Measurements from ENCODE around the gene ZNF683.
A peak's percentile ranks its signal among the peaks of the same experiment; 100 is the strongest.
"Not testable (repeated sequence)": the region's sequence is repeated elsewhere in the genome, so short reads cannot be mapped to it uniquely, and the experiment has no call there.

ZNF683 gene

DNA sequence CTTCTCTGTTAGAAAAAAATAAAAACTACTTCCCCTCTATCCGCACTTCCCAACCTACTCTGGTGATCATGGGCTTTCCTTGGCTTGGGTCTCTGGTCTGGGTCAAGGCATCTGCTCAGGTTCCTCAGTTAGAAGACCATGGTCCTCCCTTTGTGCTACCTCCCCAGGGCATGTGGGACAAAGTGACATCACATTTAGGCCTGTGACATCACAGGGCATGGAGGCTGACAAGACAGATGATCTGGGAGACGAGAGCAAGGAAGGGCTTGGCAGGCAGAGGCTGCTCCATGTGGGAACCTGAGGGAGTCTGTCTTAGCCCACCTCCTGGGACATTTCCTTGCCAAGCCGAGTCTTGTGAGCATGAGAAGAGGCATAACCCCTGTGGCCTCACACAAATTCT lies at the start of gene ZNF683:
Gene ZNF683 (minus strand): TSS at position 140 of the 400 bp plus-strand sequence. CDS start 4,179 bp downstream, outside the sequence.
- DNase-seq (ENCODE audit: low read depth in 2 of 3, low spot score in 1 of 3) = not testable (repeated sequence)

DNA sequence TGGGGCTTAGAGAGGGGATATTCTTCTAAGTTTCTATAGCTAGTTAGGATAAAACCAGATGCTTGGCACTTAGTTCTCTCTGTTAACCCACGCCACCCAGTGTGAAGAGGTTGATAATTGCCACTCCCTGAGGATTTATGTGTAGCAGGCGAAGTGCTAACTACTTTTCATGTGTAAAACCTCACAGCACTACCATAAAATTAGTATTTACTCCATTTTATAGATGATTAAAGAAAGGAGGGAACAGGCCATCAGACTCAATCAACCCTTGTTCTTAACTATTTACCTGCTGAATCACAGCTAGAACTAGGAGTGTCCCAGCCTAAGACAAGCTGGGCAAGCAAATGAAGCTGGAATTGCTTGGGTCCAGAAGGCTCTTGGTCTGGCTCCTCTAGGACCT lies 46.9 kb upstream of the ZNF683 start:
- DNase-seq (ENCODE audit: low read depth in 2 of 3, low spot score in 1 of 3) = no peak

DNA sequence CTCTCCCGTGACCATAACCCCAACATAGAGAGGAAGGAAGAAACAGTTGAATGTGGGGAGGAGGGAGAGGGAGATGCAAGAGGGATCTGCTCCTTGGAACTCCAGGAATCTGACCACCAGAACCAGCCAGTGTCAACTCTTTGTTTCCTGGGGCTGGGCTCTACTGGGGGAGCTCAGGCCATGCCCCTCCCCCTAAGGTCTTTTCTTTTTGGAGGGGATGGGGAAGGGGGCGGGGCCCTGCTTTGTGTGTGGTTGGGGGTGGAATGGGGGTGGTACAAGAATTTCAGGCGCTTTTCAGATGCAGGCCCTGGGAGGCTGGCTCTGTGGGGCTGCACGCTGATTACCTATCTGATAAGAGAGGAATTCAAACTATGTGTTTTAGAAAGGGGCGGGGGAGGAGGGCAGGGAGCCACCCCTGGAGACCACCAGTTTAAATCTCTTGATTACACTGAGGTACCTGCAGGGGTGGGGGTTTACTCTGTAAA lies 46.4 kb upstream of the ZNF683 start:
- DNase-seq (ENCODE audit: low read depth in 2 of 3, low spot score in 1 of 3) = no peak

DNA sequence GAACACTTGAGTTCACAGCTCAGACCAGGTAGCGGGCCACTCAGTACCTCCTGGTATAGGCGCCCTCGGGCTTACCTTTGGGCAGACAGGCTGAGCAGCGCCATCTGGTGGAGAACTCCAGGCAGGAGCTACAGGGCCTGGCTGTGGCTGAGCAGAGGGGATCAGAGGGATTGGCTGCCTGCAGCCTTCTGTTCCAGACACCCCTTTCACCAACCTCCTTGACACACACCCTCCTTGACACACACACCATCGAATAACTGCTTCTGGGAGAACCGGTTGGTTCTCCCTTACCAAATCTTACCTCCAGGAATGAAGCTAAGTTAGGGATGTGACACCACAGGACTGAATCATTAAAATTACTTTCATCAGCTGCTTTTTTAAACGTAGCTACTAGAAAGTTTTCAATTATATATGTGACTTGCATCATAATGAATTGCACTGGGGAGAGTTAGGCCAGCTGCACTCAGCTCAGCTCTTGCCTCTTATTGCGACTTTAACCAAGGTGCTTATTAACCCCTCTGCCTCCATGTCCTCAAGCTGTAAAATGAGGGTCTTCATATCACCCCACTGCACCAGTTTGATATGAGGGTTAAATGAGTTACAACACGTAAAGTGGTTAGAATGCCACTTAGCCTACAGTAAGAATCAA lies 44.7 kb upstream of the ZNF683 start:
- DNase-seq (ENCODE audit: low read depth in 2 of 3, low spot score in 1 of 3) = peak; percentile 70 to 88 (median 75)

DNA sequence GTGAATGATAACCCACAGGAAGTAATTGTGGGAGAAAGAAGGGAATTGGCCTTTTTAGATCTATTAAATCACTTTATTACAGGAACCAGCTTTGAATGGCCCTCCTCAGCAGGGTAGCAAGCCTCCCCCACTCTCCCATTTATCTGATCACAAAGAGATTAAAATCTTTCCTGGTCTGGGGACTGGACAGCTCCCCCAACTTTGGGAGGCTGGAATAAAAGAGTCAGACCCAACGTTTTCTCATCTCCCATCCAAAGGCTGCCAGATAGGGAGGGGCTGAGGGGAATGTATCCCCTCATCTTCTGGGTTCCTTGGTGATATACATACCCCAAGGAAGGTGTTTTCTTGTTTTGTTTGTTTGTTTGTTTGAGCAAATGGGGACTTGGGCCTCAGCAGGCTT lies 40.5 kb upstream of the ZNF683 start:
- DNase-seq (ENCODE audit: low read depth in 2 of 3, low spot score in 1 of 3) = no peak

DNA sequence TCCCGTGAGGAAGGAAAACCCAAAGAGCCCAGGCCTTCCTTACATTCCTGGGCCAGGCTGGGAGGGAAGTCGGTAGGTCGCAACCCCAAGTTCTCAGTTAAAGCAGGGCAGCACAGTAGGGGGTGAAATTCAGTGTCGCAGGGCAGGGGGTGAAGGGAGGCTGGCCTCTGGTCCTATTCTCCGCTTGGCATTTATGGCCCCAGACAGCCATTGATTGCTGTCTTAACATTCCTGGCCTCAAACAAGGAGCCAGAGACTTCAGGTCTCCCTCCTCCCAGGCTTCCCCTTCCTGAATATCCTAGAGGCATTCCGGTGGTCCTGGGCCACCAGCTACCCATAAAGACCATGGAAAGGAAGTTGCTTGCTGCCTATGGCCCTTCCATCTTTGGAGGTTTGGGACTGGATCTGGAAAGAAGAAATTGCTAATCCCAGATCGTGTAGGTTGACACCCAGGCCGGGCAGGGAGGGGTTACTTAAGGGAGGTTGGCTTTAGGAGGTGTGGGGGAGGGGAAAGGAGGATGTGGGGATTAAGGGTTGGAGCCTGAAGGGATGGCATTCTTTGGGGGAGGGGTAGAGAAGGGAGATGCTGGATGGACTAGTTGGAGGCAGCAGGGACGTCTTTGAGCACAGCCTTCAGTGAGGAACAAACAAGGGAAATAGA lies 39.8 kb upstream of the ZNF683 start:
- DNase-seq (ENCODE audit: low read depth in 2 of 3, low spot score in 1 of 3) = no peak

DNA sequence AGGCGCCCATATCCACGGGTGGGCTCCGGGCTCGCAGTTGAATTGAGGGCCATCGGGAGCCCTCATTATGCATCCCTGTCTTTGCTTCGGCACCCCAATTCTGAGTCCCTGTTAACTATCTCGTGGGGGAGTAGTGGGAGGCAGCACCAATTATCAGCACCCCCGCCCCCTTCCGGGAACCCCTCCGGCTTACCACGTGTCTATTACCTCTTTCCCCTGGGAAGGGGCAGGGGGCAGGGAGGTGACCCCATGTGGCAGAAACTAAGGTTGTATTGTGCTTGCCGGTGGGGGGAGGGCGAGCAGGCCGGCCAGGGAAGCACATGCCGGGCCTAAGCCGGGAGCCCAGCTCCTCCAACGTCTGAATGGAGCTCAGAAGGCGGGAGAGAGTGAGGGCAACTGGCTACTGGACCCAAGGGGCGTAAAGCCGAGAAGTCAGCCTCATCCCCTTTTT lies 39.1 kb upstream of the ZNF683 start:
- no peak for DNase-seq (ENCODE audit: low read depth in 2 of 3, low spot score in 1 of 3)

DNA sequence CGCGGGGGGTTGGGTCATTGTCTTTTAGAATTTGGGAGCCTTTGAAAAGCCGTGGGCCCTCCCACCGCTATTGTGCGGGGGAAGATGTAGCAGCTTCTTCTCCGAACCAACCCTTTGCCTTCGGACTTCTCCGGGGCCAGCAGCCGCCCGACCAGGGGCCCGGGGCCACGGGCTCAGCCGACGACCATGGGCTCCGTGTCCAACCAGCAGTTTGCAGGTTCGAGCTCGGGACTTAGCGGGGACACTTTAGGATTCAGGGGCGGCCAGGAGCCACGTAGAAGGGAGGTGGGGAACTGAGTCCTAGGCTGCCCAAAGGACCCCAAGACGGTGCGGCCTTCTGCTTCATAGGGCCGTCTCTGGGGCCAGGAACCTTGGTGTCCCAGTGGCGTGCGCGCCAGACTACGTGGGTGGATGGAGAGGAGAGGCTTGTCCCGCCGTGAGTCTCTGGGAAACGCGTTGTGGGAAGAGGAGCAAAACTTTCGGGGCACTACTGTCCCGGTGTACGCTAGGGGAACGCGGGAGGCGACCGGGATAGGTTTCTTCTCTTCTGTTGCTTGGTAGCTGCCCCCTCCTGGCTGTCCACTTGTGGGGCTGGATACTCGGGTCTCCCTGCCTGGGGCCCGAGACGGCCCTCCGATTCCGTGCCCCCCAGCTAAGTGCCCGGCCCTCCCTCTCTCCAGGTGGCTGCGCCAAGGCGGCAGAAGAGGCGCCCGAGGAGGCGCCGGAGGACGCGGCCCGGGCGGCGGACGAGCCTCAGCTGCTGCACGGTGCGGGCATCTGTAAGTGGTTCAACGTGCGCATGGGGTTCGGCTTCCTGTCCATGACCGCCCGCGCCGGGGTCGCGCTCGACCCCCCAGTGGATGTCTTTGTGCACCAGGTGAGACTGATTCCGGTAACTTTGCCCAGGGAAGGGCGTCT lies 38.4 kb upstream of the ZNF683 start, which contains the start of gene LIN28A:
Gene LIN28A (plus strand): TSS at position 112 of the 918 bp plus-strand sequence. CDS start 75 bp downstream, at position 187.
- DNase-seq (ENCODE audit: low read depth in 2 of 3, low spot score in 1 of 3) = no peak

DNA sequence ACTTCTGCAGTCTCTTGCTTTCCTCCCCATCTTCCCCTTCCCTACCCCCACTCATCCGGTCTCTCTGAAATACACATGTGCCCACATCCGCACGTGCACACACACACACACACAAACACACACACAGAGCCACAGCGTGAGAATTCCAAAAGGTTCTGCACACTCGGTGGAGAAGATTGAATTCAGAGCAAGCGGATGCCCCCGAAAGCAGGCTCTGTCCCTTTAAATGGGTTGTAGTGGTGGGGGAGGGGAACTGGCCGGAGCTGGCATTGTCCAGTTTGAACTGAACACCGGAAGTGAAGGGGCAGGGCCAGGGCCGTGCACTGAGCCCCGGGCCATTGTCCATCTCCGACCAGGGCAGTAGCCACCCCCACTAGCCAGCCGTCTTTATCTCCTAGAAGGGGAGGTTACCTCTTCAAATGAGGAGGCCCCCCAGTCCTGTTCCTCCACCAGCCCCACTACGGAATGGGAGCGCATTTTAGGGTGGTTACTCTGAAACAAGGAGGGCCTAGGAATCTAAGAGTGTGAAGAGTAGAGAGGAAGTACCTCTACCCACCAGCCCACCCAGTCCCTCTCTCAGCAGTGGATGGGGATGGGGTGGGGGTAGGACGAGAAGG lies 36.7 kb upstream of the ZNF683 start:
- no peak for DNase-seq (ENCODE audit: low read depth in 2 of 3, low spot score in 1 of 3)

DNA sequence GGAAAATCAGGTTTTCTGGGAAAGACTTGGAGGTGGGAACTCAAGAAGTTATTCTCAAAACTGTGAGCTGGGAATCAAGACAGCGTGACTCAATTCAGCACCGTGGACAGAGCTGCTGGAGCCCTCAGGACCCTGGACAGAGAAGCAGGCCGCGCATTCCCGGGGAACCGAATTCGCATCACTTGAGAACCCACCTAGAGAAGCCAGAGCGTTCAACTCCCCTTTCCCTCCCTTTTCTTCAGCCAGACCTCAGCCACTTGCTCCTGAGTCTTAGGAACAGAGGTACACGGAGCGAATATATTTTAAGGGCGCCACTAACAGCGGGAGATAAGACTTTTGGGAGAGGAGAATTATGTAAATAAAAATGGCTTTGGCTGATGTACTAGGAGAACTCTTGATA lies 36.1 kb upstream of the ZNF683 start:
- peak; percentile 31 to 72 (median 57) for DNase-seq (ENCODE audit: low read depth in 2 of 3, low spot score in 1 of 3)

DNA sequence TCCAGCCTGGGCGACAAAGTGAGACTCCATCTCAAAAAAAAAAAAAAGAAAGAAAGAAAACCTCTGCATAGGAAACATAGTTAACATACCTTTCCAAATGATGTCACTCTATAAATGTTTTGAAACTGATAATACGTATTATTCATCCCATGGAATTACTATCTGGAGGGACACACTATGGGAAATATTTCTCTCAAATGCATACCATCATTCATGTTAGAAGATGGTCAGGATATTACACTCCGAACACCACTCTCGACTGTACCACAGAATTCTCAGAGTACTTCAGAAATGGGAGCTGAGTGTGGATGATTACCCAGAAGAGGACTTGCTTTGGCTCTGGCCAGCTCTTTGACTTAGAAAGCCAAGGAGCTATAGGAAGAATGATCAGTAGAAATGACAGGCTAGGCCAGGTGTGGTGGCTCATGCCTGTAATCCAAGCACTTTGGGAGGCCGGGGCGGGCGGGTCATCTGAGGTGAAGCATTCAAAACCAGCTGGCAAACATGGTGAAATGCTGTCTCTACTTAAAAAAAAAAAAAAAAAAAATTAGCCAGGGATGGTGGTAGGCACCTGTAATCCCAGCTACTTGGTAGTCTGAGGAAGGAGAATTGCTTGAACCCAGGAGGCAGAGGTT lies 32.8 kb upstream of the ZNF683 start:
- DNase-seq (ENCODE audit: low read depth in 2 of 3, low spot score in 1 of 3) = no peak

DNA sequence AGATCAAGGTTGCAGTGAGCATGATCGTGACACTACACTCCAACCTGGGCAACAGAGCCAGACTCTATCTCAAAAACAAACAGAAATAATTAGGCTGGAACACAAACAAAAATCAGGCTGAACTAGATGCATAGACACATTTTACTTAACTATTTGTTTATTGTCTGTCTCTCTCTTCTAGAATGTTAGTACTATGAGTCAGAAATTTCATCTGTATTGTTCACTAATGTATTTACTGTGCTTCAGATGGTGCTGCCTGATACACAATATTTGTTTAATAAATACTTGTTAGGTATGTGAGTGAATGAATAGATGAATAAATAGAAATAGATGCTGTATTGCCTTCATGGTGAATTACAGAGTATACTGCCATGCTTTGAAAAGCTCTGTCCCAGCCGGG lies 32.1 kb upstream of the ZNF683 start:
- no peak for DNase-seq (ENCODE audit: low read depth in 2 of 3, low spot score in 1 of 3)

DNA sequence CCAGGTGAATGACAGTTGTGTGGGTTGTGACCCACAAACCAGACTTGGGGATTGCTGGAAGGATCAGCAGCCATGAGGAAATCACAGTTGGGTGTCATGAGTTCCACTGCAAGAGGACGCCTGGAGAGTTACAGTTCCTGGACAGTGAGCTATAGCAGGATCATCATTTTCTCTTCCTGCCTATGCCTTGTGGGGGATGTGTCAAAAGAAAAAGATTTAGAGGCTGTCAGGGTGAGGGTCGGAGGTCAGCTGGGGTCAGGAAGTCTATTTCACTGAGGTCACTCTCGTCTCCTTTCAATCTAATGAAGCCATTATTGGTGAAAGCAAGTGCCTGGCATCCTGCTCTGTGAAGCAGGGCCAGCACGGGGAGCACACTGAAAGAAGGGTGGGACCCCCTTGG lies 31.1 kb upstream of the ZNF683 start:
- no peak for DNase-seq (ENCODE audit: low read depth in 2 of 3, low spot score in 1 of 3)

DNA sequence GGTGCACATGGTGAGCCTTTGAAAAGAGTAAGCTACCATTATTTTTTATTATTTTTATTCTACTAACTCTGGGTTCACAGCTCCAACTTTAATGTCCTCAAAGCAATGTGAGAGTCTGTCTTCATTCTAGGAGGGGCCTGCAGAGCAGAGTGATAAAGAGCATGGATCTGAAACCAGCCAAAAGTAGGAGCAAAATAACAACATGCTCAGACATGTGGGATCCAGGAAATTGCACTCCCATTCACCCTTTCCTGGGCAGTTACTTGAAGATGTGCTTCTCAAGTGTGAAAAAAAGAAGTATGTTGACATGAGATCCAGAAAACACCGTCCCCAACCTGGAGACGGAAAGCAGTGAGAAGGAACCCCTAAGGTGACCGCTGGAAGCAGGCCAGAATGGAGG lies 29.3 kb upstream of the ZNF683 start:
- no peak for DNase-seq (ENCODE audit: low read depth in 2 of 3, low spot score in 1 of 3)

DNA sequence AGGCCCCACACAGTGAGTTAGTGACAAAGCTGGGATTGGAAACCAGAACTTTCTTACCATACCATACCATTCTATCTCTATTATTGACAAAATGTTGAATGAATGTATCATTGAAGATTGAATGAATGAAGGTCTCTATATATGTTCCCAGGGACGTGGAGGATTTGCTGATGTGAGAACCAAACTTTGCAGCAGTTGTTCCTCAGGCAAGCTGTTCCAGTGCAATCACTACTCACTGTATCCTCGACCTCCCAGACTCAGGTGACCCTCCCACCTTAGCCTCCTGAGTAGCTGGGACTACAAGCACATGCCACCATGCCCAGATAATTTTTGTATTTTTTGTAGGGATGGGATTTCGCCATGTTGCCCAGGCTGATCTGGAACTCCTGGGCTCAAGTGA lies 26.5 kb upstream of the ZNF683 start:
- DNase-seq (ENCODE audit: low read depth in 2 of 3, low spot score in 1 of 3) = no peak

DNA sequence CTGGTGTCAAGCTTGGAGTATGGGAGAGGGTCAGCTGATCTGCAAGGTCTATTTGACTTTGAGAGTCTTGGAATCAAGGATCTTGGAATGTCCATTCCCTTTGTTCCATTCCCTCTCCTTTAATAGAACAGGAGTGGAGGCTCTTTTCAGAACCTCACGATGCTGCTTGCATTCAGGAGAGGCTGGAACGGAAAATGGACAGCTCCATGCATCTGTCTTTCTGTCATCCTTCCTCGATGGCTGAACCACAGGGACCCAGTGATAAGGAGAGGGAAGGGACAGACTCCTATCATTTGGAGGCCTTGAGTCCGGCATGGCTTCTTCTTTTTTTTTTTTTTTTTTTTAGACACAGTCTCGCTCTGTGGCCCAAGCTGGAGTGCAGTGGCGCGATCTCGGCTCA lies 23.2 kb upstream of the ZNF683 start:
- no peak for DNase-seq (ENCODE audit: low read depth in 2 of 3, low spot score in 1 of 3)

DNA sequence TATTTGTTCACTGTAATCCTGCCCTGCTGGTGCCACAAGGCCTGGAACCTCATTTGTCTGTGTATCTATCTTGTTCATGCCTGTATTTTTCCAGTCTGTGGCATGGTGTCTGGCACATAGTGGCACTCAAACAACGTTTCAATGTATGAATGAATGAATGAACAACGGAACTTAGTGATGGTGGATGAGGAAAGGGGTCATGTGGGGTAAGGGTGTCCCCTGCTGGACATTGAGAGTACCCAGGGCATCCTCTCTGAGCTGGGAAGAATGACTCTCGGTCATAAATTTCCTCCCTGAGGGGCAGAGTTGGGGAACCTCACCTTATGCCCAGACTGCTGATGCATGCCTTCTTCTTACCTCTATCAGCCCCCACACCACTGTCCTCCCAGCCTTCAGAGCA lies 18.9 kb upstream of the ZNF683 start:
- DNase-seq (ENCODE audit: low read depth in 2 of 3, low spot score in 1 of 3) = no peak

DNA sequence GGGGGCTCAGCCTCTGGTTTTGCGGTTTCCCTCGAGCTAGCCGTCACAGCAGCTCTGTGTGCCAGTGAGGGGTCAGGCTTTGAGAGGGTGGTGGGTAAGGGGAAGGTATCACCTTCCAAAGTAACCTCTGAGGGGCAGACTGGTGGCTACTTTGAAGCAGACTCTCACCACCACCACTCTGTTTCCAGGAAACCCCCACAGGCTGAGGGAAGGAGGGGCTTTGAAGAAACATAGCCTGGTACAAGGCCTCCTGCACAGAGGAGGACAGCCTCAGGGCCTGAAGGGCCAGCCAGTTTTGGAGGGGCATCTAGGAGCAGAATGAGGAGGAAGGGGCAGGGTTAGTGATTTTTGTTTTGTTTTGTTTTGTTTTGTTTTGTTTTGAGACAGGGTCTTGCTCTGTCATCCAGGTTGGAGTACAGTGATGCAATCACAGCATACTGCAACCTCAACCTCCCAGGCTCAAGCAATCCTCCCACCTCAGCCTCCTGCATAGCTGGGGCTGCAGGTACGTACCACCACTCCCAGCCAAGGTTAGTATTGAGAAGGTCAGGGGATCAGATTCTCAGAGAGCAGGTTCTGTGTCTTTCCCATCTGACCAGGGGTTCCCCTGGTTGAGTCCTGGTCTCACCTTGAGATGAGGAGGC lies 17.2 kb upstream of the ZNF683 start:
- DNase-seq (ENCODE audit: low read depth in 2 of 3, low spot score in 1 of 3) = no peak

DNA sequence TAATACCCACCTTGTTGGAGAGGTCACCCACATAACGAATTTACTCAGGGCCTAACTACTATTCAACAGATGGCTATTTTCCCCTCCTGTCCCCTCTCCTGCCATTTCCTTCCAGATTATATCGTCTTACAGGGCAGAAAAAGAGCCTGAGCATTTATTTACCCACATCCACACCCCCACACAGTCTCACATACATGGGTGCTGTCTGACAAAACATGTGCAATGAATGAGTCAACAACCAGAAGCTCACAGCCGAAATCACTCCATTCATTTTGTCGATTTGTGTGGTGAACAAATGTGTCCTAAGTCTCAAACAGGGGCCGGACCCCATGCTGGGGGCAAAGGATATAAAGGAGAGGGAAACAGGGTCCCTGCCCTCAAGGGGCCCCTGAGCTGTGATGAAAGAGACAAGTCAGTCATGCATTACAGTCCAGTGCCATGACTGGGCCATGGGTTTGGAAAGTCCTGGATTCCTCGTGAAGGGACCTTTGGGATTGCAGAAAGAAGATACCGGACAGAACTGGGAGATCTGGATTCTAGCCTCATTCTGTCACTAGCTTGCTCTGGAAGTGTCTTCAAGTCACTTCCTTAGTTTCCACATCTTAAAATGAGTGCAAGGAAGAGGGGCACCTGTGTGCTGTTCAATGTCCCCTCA lies 16.4 kb upstream of the ZNF683 start:
- no peak for DNase-seq (ENCODE audit: low read depth in 2 of 3, low spot score in 1 of 3)

DNA sequence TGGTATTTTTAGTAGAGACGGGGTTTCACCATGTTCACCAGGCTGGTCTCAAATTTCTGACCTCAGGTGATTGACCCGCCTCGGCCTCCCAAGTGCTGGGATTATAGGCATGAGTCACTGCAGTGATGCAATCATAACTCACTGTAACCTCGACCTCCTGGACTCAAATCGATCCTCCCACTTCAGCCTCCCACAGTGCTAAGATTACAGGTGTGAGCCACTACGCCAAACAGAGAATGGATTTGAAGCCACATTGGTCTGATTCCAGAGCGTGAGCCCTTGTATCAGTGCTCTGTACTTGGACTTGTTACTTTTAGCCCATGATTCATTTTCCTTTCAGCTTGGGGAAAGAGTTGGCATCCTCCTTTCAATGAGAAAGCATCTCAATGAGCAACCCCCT lies 14.9 kb upstream of the ZNF683 start:
- DNase-seq (ENCODE audit: low read depth in 2 of 3, low spot score in 1 of 3) = no peak

Measured in stimulated activated CD4-positive, alpha-beta T cell treated with anti-CD3 and anti-CD28 coated beads, Interleukin-12 subunit alpha, Interleukin-12 subunit beta, amount 100 ng/mL, for 48 hours (primary cell).